HepG2 (cell line): ENCODE data around the gene TMEM200C. TPM values are rescaled to one million over a fixed set of nuclear protein-coding genes. Genes with fewer than 3 reads are reported as not detected.
A peak's percentile ranks its signal among the peaks of the same experiment; 100 is the strongest.

Experiments
- ATAC-seq: fragments of 200-7000 bp; cut with Tn5 transposase; 3 replicates; pipeline ENCODE4 v1.9.1; 2020; ENCODE audit warnings: mild to moderate bottlenecking, moderate library complexity
- BruUV-seq: library from RNA; stranded (reverse); fragments of 400-500 nt; replicated peaks from 2 replicates; lab custom pipeline; 2021; lab: Mats Ljungman, UMichigan
- CTCF ChIA-PET: fragments of 300-600 bp; formaldehyde crosslinking; extraction: SDS; loops from one replicate; lab custom pipeline; 2021; ENCODE audit warnings: low total read pairs, inconsistent platforms, low intra/inter-chr PET ratio; lab: Yijun Ruan, JAX
- POLR2A ChIA-PET: fragments of 350-600 bp; sonication (Branson Sonifier 250); formaldehyde crosslinking; loops from one replicate; lab custom pipeline; 2020; ENCODE audit warnings: antibody characterized with exemption, inconsistent platforms; lab: Yijun Ruan, JAX
- DNase-seq: peaks from one replicate; pipeline ENCODE4 v3.0.0-alpha.2; 2015; ENCODE audit warnings: low spot score
- FAIRE-seq: peaks from 3 replicates; lab custom pipeline; 2011; peaks lifted over from hg19 to GRCh38; lab: Jason Lieb, UNC
- H2AFZ ChIP-seq: one replicate; pipeline ENCODE4 v1.6.1; 2011; ENCODE audit warnings: low read length, inconsistent platforms
- H3K27ac ChIP-seq: fragments of 300-600 bp; 3 replicates; pipeline ENCODE4 v1.8.0; 2011; ENCODE audit warnings: mixed run types, mild to moderate bottlenecking, mixed read lengths, low read length, inconsistent platforms; ENCODE audit not compliant: insufficient read depth; ENCODE audit errors: extremely low read length
- H3K27me3 ChIP-seq, 2 experiments: fragments of 200-600 bp in 1 of 2; 2 replicates in 1 of 2; 3 replicates in 1 of 2; pipeline versions ENCODE4 v1.6.0 to v1.8.0; 2011; ENCODE audit warnings: low read length in 2 of 2, mild to moderate bottlenecking in 2 of 2, moderate library complexity in 2 of 2, inconsistent platforms in 1 of 2; ENCODE audit not compliant: insufficient read depth in 2 of 2, control insufficient read depth in 1 of 2
- H3K36me3 ChIP-seq, 2 experiments: fragments of 200-600 bp in 1 of 2; replicated peaks in 1 of 2; 2 replicates in 1 of 2; 3 replicates in 1 of 2; pipeline versions ENCODE4 v1.5.1 to v1.8.0; 2011; ENCODE audit warnings: low read length in 2 of 2, inconsistent platforms in 1 of 2; ENCODE audit not compliant: insufficient read depth in 2 of 2, control insufficient read depth in 1 of 2
- H3K4me1 ChIP-seq: 2 replicates; pipeline ENCODE4 v1.5.1; 2012; ENCODE audit warnings: low read length, inconsistent platforms; ENCODE audit not compliant: insufficient read depth
- H3K4me2 ChIP-seq: 2 replicates; pipeline ENCODE4 v1.6.0; 2011; ENCODE audit warnings: low read depth, low read length, inconsistent platforms
- H3K4me3 ChIP-seq, 3 experiments: fragments of 200-600 bp in 1 of 3; sonication (generic), shearing (Covaris generic) in 1 of 3; replicated peaks in 1 of 3; 2 replicates each; pipeline ENCODE4 v1.5.1; 2011 to 2016; ENCODE audit warnings: low read length in 3 of 3, inconsistent platforms in 2 of 3, low read depth in 2 of 3, mild to moderate bottlenecking in 2 of 3, control low read depth in 1 of 3, mixed read lengths in 1 of 3; ENCODE audit not compliant: insufficient read depth in 1 of 3
- H3K79me2 ChIP-seq: one replicate; pipeline ENCODE4 v1.6.1; 2011; ENCODE audit warnings: low read length, inconsistent platforms; ENCODE audit not compliant: insufficient read depth
- H3K9ac ChIP-seq: 2 replicates; pipeline ENCODE4 v1.6.0; 2011; ENCODE audit warnings: mild to moderate bottlenecking, low read depth, low read length, inconsistent platforms; ENCODE audit not compliant: insufficient read depth
- H3K9me3 ChIP-seq: 2 replicates; pipeline ENCODE4 v1.5.1; 2012; ENCODE audit warnings: mild to moderate bottlenecking, low read length
- H4K20me1 ChIP-seq: 2 replicates; pipeline ENCODE4 v1.6.0; 2011; ENCODE audit warnings: inconsistent platforms, mild to moderate bottlenecking, low read length, moderate library complexity; ENCODE audit not compliant: insufficient read depth
- CTCF ChIP-seq: sonication (generic); formaldehyde crosslinking; IDR thresholded peaks from 2 replicates; pipeline ENCODE4 v1.5.0; 2020; ENCODE audit warnings: mild to moderate bottlenecking, missing genetic modification reagents, moderate library complexity
- ELF4 ChIP-seq: sonication (generic); formaldehyde crosslinking; IDR thresholded peaks from 2 replicates; pipeline ENCODE4 v1.5.0; 2020; ENCODE audit warnings: missing genetic modification reagents, mild to moderate bottlenecking, moderate library complexity, borderline replicate concordance
- ETV5 ChIP-seq: IDR thresholded peaks from 2 replicates; pipeline ENCODE4 v1.6.1; 2018; ENCODE audit warnings: missing biosample characterization, missing genetic modification reagents, inconsistent platforms, borderline replicate concordance
- MLX ChIP-seq: IDR thresholded peaks from 2 replicates; pipeline ENCODE4 v1.6.1; 2016
- PBX3 ChIP-seq: sonication (generic); formaldehyde crosslinking; IDR thresholded peaks from 2 replicates; pipeline ENCODE4 v1.8.1; 2023; ENCODE audit warnings: missing genetic modification reagents, inconsistent platforms, borderline replicate concordance
- STAG1 ChIP-seq: sonication (generic); formaldehyde crosslinking; IDR thresholded peaks from 2 replicates; pipeline ENCODE4 v1.4.0; 2020; ENCODE audit warnings: missing genetic modification reagents
- ZNF17 ChIP-seq: sonication (generic); formaldehyde crosslinking; IDR thresholded peaks from 2 replicates; pipeline ENCODE4 v1.5.0; 2020; ENCODE audit warnings: mild to moderate bottlenecking, missing genetic modification reagents
- ZNF879 ChIP-seq: sonication (generic); formaldehyde crosslinking; IDR thresholded peaks from 2 replicates; pipeline ENCODE4 v1.8.1; 2023; ENCODE audit warnings: missing genetic modification reagents
- WGBS: methylation state at CpG from one replicate; pipeline ENCODE4 v1.1.6; 2017; ENCODE audit warnings: low lambda C conversion rate; 5-methylcytosine and 5-hydroxymethylcytosine counted together
- in situ Hi-C: cut with HindIII; loops from 2 replicates; pipeline ENCODE4 v1.10.0; 2017; ENCODE audit warnings: low pct_unique_long_range_greater_than_20kb; ENCODE audit not compliant: extremely low pct_ligation_motif_present
- intact Hi-C: fragments of 100-400 bp; cut with micrococcal nuclease; formaldehyde crosslinking; loops from one replicate; pipeline ENCODE4 v1.10.0; 2022; ENCODE audit not compliant: unreplicated experiment
- polyA plus RNA-seq, 8 experiments: library from polyadenylated mRNA; depleted of rRNA in 3 of 8; stranded (reverse) in 7 of 8; unstranded in 1 of 8; fragments of >200 nt; fragmentation: Illumina TruSeq in 4 of 8; extraction: Trizol in 4 of 8; gene quantifications; 2 replicates each; pipeline versions ENCODE4 v1.2.1 to v1.2.3, GENCODE V29; 2011 to 2016; ENCODE audit warnings: low read depth in 4 of 8, missing spikeins in 1 of 8, mixed read lengths in 1 of 8; ENCODE audit not compliant: insufficient read depth in 1 of 8
- total RNA-seq, 5 experiments: library from RNA; depleted of rRNA; stranded (reverse); fragments of >200 nt; fragmentation: Illumina TruSeq; extraction: Trizol; gene quantifications; 2 replicates each; pipeline ENCODE4 v1.2.3, GENCODE V29; 2016; ENCODE audit warnings: low read depth in 1 of 5

TMEM200C gene
- total and polyA plus RNA-seq, 2 of the 13 experiments (the other 11 are each of a cell fraction or from before 2014, with no cell fraction given) = 0.04 TPM; not detected in 1

GRCh38 chr18:5842653-5843052, 52.7 kb downstream of the TMEM200C start (continued):
- TF ChIP-seq ETV5 (no peak), ZNF17 (CRISPR knock-in tag) (no peak), CTCF (CRISPR knock-in tag) (no peak), ZNF879 (CRISPR knock-in tag) (no peak), ELF4 (CRISPR knock-in tag) (no peak), PBX3 (CRISPR knock-in tag) (no peak)

- Histone ChIP-seq H3K9me3 (no peaks in the 10 kb centered on the region), H4K20me1 (no peaks in the 10 kb centered on the region), H3K4me1 (no peaks in the 10 kb centered on the region), H2AFZ (no peak overlapping the region), H3K4me3 (no peak overlapping the region), H3K79me2 (no peaks in the 10 kb centered on the region), H3K4me2 (no peak overlapping the region), H3K27me3 (no peaks in the 10 kb centered on the region), H3K9ac (no peak overlapping the region), H3K27ac (no peak overlapping the region), H3K36me3 (no peaks in the 10 kb centered on the region)
- TF ChIP-seq MLX (CRISPR knock-in tag) = no peak
- TF ChIP-seq STAG1 (CRISPR knock-in tag) = peak; percentile 26; the same call in 1 of the 2 replicates
- no peak for DNase-seq
- 0% methylated on average over 2 of the region's 2 CpGs for WGBS
- in situ Hi-C loops = loop anchor here (5.0 kb wide), 1 partner anchor 239 kb away; no protein-coding TSS in a partner anchor
- ChIA-PET CTCF (no interaction called here), POLR2A (no interaction called here)
- BruUV-seq = no TSS peak
- ATAC-seq = no peak
- intact Hi-C loops = loop anchor here (5.0 kb wide), 1 partner anchor 769 kb away; no protein-coding TSS in a partner anchor
- no peak for FAIRE-seq
These were observed 53.8 kb downstream of the TMEM200C start for GRCh38 chr18:5841518-5841917.
